ENCODE measurements around the gene MINDY4.

MINDY4 gene

GRCh38 chr7:30926313-30926712 lies 155.1 kb downstream of the MINDY4 start:
- ChIA-PET CTCF (no interaction called here), POLR2A (no interaction called here)
- Histone ChIP-seq H3K4me1 (ENCODE audit: control insufficient read depth, insufficient read depth, low read length) (no peaks in the 10 kb centered on the region), H3K4me3 (ENCODE audit: low read depth, low read length) (no peak overlapping the region), H3K27ac (ENCODE audit: extremely low read depth, low read depth, low read length) (no peak overlapping the region), H3K36me3 (ENCODE audit: control insufficient read depth in 2 of 2, insufficient read depth in 1 of 2, low read length in 2 of 2) (no peaks in the 10 kb centered on the region), H3K9me3 (ENCODE audit: control insufficient read depth, insufficient read depth, low read depth, low read length) (no peaks in the 10 kb centered on the region)
- TF ChIP-seq ZNF544 (tag by site-specific recombination; IDR thresholded peaks at IDR 0.05) (no peak), KLF10 (tag by site-specific recombination; IDR thresholded peaks at IDR 0.05) (no peak), KLF16 (tag by site-specific recombination; IDR thresholded peaks at IDR 0.05) (no peak), ZNF133 (tag by site-specific recombination; IDR thresholded peaks at IDR 0.05) (no peak)

GRCh38 chr7:30927040-30927439 lies 155.8 kb downstream of the MINDY4 start:
- no peaks in the 10 kb centered on the region for H3K9me3 ChIP-seq (ENCODE audit: control insufficient read depth, insufficient read depth, low read depth, low read length)
- CTCF ChIA-PET: no interaction called here

GRCh38 chr7:30927559-30927958 lies 156.3 kb downstream of the MINDY4 start:
- H3K27ac ChIP-seq (ENCODE audit: extremely low read depth, low read depth, low read length): no peak overlapping the region
- ChIA-PET POLR2A (no interaction called here), CTCF (interaction anchor here (0.8 kb wide), 1 partner anchor 11 kb away, joined by 3 read pairs; no protein-coding TSS in a partner anchor)
- H3K9me3 ChIP-seq (ENCODE audit: control insufficient read depth, insufficient read depth, low read depth, low read length): no peaks in the 10 kb centered on the region
- H3K4me3 ChIP-seq (ENCODE audit: low read depth, low read length): no peak overlapping the region
- TF ChIP-seq ZNF596 (tag by site-specific recombination; IDR thresholded peaks at IDR 0.05) (no peak), ZNF2 (tag by site-specific recombination; IDR thresholded peaks at IDR 0.05) (no peak), ZNF394 (tag by site-specific recombination; IDR thresholded peaks at IDR 0.05; ENCODE audit: borderline replicate concordance) (no peak), ZFP37 (tag by site-specific recombination; IDR thresholded peaks at IDR 0.05) (no peak), ZNF48 (tag by site-specific recombination; IDR thresholded peaks at IDR 0.05) (no peak), ZNF146 (tag by site-specific recombination; IDR thresholded peaks at IDR 0.05) (no peak), ZNF544 (tag by site-specific recombination; IDR thresholded peaks at IDR 0.05) (no peak), KLF1 (tag by site-specific recombination; IDR thresholded peaks at IDR 0.05) (no peak), ZNF510 (tag by site-specific recombination; IDR thresholded peaks at IDR 0.05; ENCODE audit: insufficient replicate concordance) (no peak), ZNF169 (tag by site-specific recombination; IDR thresholded peaks at IDR 0.05) (no peak), PRDM1 (tag by site-specific recombination; IDR thresholded peaks at IDR 0.05) (no peak), ZNF280D (tag by site-specific recombination; IDR thresholded peaks at IDR 0.05) (no peak), KLF9 (tag by site-specific recombination; IDR thresholded peaks at IDR 0.05; ENCODE audit: low read depth) (no peak), SETDB1 (IDR thresholded peaks at IDR 0.05; ENCODE audit: insufficient read length, low read length) (no peak), PRDM4 (tag by site-specific recombination; IDR thresholded peaks at IDR 0.05) (no peak)
- no peaks in the 10 kb centered on the region for H3K4me1 ChIP-seq (ENCODE audit: control insufficient read depth, insufficient read depth, low read length)
- H3K36me3 ChIP-seq (ENCODE audit: control insufficient read depth in 2 of 2, insufficient read depth in 1 of 2, low read length in 2 of 2): no peaks in the 10 kb centered on the region

More at GRCh38 chr7:30927040-30927439, 155.8 kb downstream of the MINDY4 start:
- Histone ChIP-seq H3K4me1 (ENCODE audit: control insufficient read depth, insufficient read depth, low read length) (no peaks in the 10 kb centered on the region), H3K27ac (ENCODE audit: extremely low read depth, low read depth, low read length) (no peak overlapping the region), H3K4me3 (ENCODE audit: low read depth, low read length) (no peak overlapping the region), H3K36me3 (ENCODE audit: control insufficient read depth in 2 of 2, insufficient read depth in 1 of 2, low read length in 2 of 2) (no peaks in the 10 kb centered on the region)
- TF ChIP-seq INSM2 (tag by site-specific recombination; IDR thresholded peaks at IDR 0.05) (no peak), ZFP37 (tag by site-specific recombination; IDR thresholded peaks at IDR 0.05) (no peak), ZNF211 (tag by site-specific recombination; IDR thresholded peaks at IDR 0.05; ENCODE audit: low read depth) (no peak), ZNF362 (tag by site-specific recombination; IDR thresholded peaks at IDR 0.05) (no peak), ZNF19 (tag by site-specific recombination; IDR thresholded peaks at IDR 0.05; ENCODE audit: low read depth) (no peak), ZNF664 (tag by site-specific recombination; IDR thresholded peaks at IDR 0.05) (no peak)
- POLR2A ChIA-PET: no interaction called here
